ENCODE data around the gene OLFML3.

DNA sequence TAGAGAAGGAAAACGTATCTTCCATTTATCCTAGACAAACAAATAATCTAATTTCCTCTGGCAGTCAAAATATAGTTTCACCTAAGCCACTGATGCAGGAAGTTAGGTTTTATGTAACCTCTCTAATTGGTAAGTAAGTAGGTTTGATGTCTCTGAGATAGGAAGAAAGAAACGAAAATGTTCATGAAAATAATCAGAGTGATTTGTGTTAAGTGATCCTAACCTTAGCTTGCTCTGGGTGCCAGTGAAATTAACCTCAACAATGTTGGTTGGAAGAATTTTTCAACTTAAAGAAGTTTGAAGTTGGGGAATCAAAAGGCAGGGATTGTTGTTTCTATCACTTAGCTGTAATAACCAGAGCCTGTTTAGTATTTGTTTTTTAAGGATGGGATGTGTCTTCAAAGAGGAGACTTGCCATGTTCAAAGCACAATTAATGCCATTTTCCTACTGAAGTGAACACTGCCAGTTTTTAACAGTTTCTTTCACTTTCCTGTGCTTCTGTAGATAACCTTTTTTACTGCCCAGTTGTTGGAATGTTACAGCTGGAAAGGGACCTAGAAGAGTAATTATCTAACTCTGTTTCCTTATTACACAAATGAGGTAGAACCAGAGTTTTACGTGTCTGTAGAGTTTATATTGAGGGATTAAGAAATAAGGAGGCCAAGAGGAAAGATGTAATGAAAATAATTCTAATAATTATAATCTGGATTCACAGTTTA is 31.7 kb upstream of the OLFML3 start:
- TF ChIP-seq, protein P1, sequence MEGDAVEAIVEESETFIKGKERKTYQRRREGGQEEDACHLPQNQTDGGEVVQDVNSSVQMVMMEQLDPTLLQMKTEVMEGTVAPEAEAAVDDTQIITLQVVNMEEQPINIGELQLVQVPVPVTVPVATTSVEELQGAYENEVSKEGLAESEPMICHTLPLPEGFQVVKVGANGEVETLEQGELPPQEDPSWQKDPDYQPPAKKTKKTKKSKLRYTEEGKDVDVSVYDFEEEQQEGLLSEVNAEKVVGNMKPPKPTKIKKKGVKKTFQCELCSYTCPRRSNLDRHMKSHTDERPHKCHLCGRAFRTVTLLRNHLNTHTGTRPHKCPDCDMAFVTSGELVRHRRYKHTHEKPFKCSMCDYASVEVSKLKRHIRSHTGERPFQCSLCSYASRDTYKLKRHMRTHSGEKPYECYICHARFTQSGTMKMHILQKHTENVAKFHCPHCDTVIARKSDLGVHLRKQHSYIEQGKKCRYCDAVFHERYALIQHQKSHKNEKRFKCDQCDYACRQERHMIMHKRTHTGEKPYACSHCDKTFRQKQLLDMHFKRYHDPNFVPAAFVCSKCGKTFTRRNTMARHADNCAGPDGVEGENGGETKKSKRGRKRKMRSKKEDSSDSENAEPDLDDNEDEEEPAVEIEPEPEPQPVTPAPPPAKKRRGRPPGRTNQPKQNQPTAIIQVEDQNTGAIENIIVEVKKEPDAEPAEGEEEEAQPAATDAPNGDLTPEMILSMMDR (IDR thresholded peaks at IDR 0.05) = no peak
- no peak for TF ChIP-seq POLR2A (IDR thresholded peaks at IDR 0.05)
